Activated CD4-positive, alpha-beta T cell treated with anti-CD3 and anti-CD28 coated beads, Interleukin-2, amount 10 ng/mL, durations not matched to agents 7 days and 5 days (primary cell): ENCODE data around the gene TDRD9. TPM values are rescaled to one million over a fixed set of nuclear protein-coding genes. Genes with fewer than 3 reads are reported as not detected.

ENCODE experiments used
- CTCF ChIA-PET: fragments of 350-600 bp; sonication (Branson Sonifier 250); formaldehyde crosslinking; loops from one replicate; lab custom pipeline; 2021; ENCODE audit warnings: antibody characterized with exemption; lab: Charles Lee
- POLR2A ChIA-PET: fragments of 350-600 bp; sonication (Branson Sonifier 250); formaldehyde crosslinking; loops from one replicate; lab custom pipeline; 2021; ENCODE audit warnings: antibody characterized with exemption; lab: Charles Lee
- DNase-seq: peaks from one replicate; pipeline ENCODE4 v3.0.0-alpha.2; 2020
- H3K27ac Mint-ChIP-seq: one replicate; pipeline ENCODE4 v1.8.0; 2021; ENCODE audit warnings: mild to moderate bottlenecking, moderate library complexity, mixed read lengths
- H3K27me3 Mint-ChIP-seq: one replicate; pipeline ENCODE4 v1.8.0; 2021; ENCODE audit warnings: mixed read lengths
- H3K36me3 Mint-ChIP-seq: one replicate; pipeline ENCODE4 v1.8.0; 2021; ENCODE audit warnings: low read depth, mixed read lengths
- H3K4me1 Mint-ChIP-seq: one replicate; pipeline ENCODE4 v1.8.0; 2021; ENCODE audit warnings: mixed read lengths
- H3K4me3 Mint-ChIP-seq: one replicate; pipeline ENCODE4 v1.8.0; 2021; ENCODE audit warnings: mild to moderate bottlenecking, moderate library complexity, mixed read lengths
- H3K9me3 Mint-ChIP-seq: one replicate; pipeline ENCODE4 v1.8.0; 2021; ENCODE audit warnings: mixed read lengths
- total RNA-seq, 2 experiments: library from RNA; stranded (reverse); gene quantifications; one replicate each; pipeline ENCODE4 v1.2.3, GENCODE V29; 2021

TDRD9 gene
- total RNA-seq, 2 experiments from 2014 or later, result 0.60 to 0.62 TPM

DNA sequence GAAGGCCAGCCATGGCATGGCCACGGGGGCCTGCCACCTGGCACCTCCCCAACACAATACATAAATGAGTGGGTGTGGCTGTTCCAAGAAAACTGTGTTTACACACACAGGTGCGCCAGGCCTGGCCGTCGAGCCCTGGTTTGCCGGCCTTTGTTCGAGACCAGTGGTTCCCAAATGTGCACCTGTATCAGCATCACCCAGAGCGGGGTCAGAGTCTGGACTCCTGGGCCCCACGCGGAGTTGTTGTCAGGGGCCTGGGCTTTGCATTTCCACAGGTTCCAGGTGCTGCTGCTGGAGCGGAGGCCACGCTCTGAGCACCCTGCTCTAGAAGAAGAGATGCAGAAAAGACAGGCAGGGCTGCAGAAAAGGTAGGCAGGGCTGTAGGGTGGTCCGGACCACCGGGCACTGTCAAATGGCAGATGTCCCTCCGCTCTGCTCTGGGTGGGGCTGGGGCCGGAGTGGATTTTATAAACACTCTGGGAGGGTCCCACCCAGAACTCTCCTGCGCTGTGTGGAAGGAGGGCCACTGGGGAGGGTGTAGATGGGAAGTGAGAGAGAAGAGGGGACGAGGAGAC, 153.1 kb downstream of the TDRD9 start:
- Mint-ChIP-seq H3K4me1 (peaks cover 13% of the 10 kb centered on the region), H3K27ac (no peak overlapping the region), H3K27me3 (peaks cover 7% of the 10 kb centered on the region), H3K36me3 (no peaks in the 10 kb centered on the region), H3K9me3 (no peaks in the 10 kb centered on the region), H3K4me3 (no peak overlapping the region)
- ChIA-PET POLR2A (no interaction called here), CTCF (no interaction called here)
- DNase-seq, result no peak

DNA sequence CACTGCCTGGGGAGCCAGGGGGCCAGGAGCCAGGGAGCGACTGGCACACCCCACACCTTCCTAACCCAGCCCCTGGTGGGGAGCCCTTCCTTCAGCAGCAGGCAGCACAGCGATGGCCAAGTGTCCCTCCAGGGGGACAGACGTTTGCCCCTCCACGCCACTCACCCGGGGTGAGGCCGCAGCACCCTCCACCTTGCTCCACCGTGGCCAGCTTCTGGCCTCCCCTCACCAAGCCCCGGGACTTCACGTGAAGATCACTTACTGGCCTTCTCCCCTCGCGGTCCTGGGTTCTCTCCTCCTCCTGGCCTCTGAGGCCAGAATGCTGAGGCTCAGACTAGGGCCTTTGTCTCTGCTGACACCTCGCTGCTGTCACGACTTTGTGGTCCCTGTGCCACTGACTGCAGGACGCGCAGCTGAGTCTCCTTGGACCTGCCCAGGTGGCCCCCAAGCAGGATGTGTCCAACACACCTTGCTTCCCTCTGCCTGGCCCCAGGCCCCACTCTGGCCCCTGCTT, 153.8 kb downstream of the TDRD9 start:
- H3K27me3 Mint-ChIP-seq, result peaks cover 7% of the 10 kb centered on the region
- POLR2A ChIA-PET, result no interaction called here
- no peak overlapping the region for H3K27ac Mint-ChIP-seq
- no peak overlapping the region for H3K4me3 Mint-ChIP-seq
- peaks cover 7% of the 10 kb centered on the region for H3K4me1 Mint-ChIP-seq
- CTCF ChIA-PET, result no interaction called here
- H3K36me3 Mint-ChIP-seq, result no peaks in the 10 kb centered on the region
- DNase-seq, result no peak
- no peaks in the 10 kb centered on the region for H3K9me3 Mint-ChIP-seq

DNA sequence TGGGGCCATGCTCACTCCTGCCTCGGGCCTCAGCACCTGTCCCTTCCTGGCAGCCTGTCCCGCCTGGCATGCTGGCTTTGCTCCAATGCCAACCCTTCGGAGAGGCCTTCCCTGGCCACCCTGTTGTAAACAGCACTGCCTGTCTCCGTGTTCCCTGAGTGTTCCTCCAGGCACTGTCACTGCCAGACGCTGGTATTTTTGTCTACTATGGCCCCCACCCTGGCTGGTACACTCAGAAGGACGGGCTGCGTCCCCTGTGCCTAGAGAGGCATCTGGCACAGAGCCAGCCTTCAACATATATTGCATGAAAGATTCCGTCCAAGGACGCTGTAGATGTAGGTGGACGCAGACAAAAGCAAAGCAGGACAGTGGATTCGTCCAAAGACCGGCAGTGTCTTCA, 154.6 kb downstream of the TDRD9 start:
- ChIA-PET POLR2A (no interaction called here), CTCF (no interaction called here)
- H3K36me3 Mint-ChIP-seq, result no peaks in the 10 kb centered on the region
- H3K9me3 Mint-ChIP-seq, result no peaks in the 10 kb centered on the region
- peaks cover 5% of the 10 kb centered on the region for H3K4me1 Mint-ChIP-seq
- peaks cover 7% of the 10 kb centered on the region for H3K27me3 Mint-ChIP-seq
- no peak for DNase-seq
- H3K27ac Mint-ChIP-seq, result no peak overlapping the region
- no peak overlapping the region for H3K4me3 Mint-ChIP-seq

DNA sequence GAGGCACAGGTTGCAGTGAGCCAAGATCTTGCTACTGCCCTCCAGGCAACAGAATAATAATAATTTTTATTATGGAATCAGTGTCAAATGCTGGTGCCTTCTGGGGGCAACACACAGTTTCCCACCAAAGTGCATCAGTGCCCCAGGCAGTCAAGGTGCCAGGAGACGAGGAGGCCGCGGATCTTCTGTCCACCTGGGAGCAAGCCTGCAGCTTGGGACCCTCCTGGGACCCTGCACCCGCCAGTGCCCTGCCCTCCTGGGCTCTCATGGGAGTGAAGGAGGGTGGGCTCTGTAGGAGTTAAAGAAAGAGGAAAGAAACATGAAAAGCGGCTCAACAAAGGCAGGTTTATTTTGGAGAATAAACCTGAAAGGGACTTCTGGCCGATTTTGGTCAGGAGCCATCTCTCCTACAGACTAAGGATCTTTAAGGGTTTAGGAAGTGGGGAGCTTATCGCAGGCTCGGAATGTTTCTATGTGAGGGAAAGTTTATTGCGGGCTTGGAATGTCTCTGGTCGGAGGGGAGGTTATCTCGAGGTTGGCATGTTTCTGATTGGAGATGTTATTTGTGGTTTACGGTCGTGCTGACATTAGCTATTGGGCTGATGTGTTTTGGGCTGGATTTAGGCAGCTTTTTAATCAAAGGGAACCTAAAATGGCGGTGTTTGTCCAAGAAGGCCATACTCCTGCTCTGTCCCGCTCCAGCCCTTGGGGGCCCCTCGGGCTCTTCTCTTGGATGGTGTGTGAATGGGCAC, 156.2 kb downstream of the TDRD9 start:
- H3K4me3 Mint-ChIP-seq, result no peak overlapping the region
- no peaks in the 10 kb centered on the region for H3K9me3 Mint-ChIP-seq
- no peaks in the 10 kb centered on the region for H3K4me1 Mint-ChIP-seq
- ChIA-PET CTCF (no interaction called here), POLR2A (no interaction called here)
- no peak overlapping the region for H3K27ac Mint-ChIP-seq
- no peaks in the 10 kb centered on the region for H3K36me3 Mint-ChIP-seq
- peaks cover 7% of the 10 kb centered on the region for H3K27me3 Mint-ChIP-seq
- DNase-seq, result no peak

DNA sequence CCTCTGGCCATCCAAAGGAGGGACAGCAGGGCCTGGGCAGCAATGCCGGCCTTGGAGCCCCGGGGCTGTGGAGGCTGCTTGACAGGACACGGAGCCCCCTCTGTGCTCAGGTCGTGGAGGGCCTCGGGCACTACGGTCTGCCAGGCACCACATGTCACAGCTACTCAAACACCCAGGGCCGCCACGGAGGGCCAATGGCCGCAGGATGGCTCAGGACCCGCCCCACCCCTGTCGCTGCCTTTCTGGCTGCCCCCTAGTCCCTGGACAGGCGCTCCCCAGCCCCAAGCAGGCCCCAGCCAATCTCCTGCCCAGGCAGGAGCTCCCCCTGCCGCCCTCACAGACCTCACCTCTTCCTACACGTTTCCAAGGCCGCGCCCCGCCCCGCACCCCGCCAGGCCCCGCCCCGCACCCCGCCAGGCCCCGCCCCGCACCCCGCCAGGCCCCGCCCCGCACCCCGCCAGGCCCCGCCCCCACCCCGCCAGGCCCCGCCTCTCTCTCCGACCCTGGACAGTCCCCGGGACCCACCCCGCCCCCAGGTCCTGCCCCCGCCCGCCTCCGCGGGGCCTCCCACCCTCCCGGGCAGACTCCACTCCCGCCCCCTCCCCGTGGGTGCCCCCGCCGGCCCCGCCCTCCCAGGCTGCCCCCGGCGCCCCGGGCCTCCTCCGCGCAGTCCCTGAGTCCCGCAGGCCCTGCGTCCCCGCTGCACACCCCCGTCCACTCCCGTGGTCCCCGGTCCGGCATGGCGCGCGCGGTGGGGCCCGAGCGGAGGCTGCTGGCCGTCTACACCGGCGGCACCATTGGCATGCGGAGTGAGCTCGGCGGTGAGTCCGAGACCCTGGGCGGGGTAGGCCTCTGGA, 157.0 kb downstream of the TDRD9 start, which contains the start of gene ASPG:
ASPG (plus strand) TSS at position 669 of the 857 bp plus-strand sequence; CDS start at position 740, 71 bp downstream.
- CTCF ChIA-PET, result no interaction called here
- H3K27ac Mint-ChIP-seq, result no peak within 1 kb of the TSS
- H3K36me3 Mint-ChIP-seq, result no peaks in the 10 kb centered on the region
- DNase-seq, result no peak
- peaks cover 7% of the 10 kb centered on the region for H3K27me3 Mint-ChIP-seq
- H3K4me3 Mint-ChIP-seq, result no peak within 1 kb of the TSS
- POLR2A ChIA-PET, result no interaction called here
- no peaks in the 10 kb centered on the region for H3K9me3 Mint-ChIP-seq
- no peaks in the 10 kb centered on the region for H3K4me1 Mint-ChIP-seq

DNA sequence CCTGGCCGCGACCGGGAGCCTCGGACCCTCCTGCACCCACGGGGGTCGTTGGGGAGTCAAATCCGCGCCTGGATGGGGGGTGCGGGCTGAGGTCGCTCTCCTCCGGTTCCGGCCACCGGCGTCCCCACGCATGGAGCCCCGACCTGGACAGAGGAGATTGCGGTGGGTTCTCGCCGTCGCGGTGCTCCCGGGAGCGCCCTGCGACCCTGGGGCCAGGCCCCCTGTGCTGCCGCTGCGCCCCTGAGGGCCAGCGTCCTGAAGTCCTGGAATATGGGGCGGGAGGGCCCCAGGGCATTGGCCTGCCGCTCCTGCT, 157.6 kb downstream of the TDRD9 start:
- Mint-ChIP-seq H3K36me3 (no peaks in the 10 kb centered on the region), H3K27ac (no peak overlapping the region), H3K9me3 (no peaks in the 10 kb centered on the region), H3K4me3 (no peak overlapping the region), H3K27me3 (peaks cover 7% of the 10 kb centered on the region), H3K4me1 (no peaks in the 10 kb centered on the region)
- ChIA-PET POLR2A (no interaction called here), CTCF (no interaction called here)
- no peak for DNase-seq

DNA sequence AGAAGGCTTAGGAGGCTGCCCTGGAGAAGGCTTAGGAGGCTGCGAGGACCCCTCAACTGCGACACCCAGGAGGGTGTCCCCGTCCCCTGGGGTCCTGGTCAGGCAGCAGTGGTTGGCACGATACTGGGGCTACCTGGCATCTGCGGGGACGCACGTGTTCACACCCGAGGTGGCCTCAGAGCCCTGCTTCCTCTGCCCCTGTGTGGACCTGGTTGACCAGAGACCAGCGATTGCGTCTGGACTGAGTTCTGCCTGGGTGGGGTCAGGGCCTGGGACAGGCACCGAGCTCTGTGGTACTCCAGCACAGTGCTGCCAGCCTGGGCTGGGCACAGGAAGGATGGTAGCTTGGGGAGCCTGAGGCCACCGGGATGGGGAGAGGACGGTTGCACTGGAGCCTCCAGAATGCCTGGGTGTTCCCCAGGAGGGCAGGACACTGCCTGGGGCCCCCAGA, 158.0 kb downstream of the TDRD9 start:
- POLR2A ChIA-PET, result no interaction called here
- CTCF ChIA-PET, result no interaction called here
- Mint-ChIP-seq H3K36me3 (no peaks in the 10 kb centered on the region), H3K27ac (no peak overlapping the region), H3K4me1 (no peaks in the 10 kb centered on the region), H3K9me3 (no peaks in the 10 kb centered on the region), H3K4me3 (no peak overlapping the region), H3K27me3 (peaks cover 7% of the 10 kb centered on the region)
- DNase-seq, result no peak

DNA sequence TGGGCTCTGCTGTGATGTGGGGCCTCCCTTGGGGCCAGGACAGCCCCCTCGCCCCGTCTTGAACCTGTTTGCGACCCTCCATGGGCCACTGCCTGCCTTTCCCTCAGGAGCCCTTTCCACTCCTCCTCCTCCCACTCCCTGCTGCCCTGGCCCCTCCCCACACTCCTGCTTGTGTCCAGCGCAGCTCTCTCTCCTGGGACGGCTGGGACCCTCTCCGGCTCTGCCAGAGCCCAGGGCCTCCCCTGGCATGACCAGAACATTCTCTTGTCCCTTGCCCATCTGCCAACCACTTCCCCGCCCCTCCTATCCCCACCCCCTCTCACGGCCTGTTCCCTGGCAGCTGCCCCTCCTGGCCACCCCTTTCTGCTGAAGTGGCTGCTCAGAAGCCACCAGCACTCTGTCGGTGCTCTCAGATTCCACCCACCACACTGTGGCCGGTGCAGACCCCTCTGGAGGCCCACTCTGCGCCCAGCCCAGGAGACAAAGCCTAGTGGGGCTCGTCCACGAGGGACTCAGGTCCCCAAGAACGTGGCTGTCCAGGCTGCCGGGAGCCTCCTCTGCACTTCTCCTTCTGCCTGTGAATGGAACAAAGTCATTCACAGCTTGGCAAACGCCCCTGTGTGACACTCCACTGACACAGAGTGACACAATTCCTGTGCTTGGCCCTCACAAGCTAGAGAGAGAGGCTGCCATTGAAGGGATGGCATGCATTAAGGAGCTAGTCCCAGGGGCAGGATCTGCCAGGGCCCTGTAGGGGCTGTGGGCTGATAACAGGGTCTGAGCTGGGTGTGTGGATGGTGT, 158.6 kb downstream of the TDRD9 start:
- Mint-ChIP-seq H3K4me3 (no peak overlapping the region), H3K4me1 (no peaks in the 10 kb centered on the region), H3K27ac (no peak overlapping the region), H3K27me3 (peaks cover 7% of the 10 kb centered on the region), H3K9me3 (no peaks in the 10 kb centered on the region), H3K36me3 (no peaks in the 10 kb centered on the region)
- POLR2A ChIA-PET, result no interaction called here
- no peak for DNase-seq
- CTCF ChIA-PET, result interaction anchor here (3.9 kb wide), 1 partner anchor 9 kb away, joined by 11 read pairs; no protein-coding TSS in a partner anchor

DNA sequence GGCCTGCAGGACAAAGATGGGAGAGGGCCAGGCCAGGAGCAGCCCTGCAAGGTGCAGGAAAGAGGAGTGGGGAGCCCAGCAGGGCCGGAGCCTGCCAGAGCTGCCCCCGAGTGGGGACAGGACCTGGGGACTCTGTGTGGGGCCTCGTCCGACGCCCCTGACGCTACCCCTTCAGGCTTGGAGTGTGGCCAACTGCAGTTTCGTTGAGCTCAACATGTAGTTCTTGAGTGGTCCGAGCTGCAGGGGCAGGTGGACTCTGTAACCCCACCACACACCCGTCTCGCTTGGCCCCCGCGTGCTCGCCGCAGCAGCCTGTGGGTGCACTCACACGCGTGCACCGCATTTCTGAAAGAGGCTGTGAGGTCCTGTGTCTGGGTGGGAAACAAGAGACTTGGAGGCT, 159.2 kb downstream of the TDRD9 start:
- Mint-ChIP-seq H3K4me3 (no peak overlapping the region), H3K27me3 (peaks cover 7% of the 10 kb centered on the region), H3K4me1 (no peaks in the 10 kb centered on the region), H3K36me3 (no peaks in the 10 kb centered on the region), H3K27ac (no peak overlapping the region), H3K9me3 (no peaks in the 10 kb centered on the region)
- POLR2A ChIA-PET, result no interaction called here
- no peak for DNase-seq
- CTCF ChIA-PET, result interaction anchor here (3.9 kb wide), 1 partner anchor 9 kb away, joined by 11 read pairs; no protein-coding TSS in a partner anchor

DNA sequence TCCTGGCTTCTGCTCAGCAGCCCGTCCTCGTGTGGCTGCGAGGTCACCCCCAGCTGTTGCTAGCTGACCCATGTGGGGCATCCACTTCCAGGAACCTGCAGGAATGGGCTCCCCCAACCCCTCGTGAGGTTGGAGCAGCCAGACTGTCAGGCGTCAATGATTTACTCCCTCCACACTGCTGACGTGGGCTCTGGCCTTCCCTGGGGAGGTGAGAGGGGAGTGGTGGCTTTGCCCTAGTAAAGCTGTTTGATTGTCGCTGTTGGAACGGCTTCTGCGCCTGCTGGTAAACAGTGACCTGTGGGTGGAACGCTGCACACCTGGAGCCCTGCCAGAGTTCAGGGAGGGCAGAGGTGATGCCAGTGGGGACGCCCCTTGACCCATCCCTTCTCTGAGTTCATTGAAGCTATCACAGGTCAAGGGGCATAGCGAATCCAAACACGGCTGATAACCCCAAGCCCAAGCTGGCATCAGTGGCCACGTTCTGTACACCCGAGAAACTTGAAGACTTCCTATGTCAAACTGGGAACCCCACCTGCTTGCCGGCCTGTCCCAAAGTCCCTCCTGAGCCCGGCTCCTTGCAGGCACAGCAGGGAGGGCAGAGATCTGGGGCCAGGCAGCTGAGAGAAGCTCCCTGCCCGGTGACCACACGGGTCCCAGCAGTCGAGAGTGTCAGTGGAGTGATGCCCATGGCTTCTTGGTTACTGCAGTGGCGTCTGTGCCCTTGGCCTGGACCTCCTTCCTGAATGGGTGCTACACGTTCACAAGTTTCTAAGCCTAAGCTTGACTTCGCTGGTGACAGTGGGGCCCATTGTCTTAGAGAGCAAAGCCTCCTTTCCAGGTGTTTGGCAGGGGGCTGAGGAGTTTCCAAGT, 160.0 kb downstream of the TDRD9 start:
- POLR2A ChIA-PET, result no interaction called here
- H3K36me3 Mint-ChIP-seq, result no peaks in the 10 kb centered on the region
- H3K27me3 Mint-ChIP-seq, result peaks cover 7% of the 10 kb centered on the region
- no peak overlapping the region for H3K4me3 Mint-ChIP-seq
- H3K9me3 Mint-ChIP-seq, result no peaks in the 10 kb centered on the region
- H3K27ac Mint-ChIP-seq, result no peak overlapping the region
- no peaks in the 10 kb centered on the region for H3K4me1 Mint-ChIP-seq
- DNase-seq, result no peak
- CTCF ChIA-PET, result interaction anchor here (3.9 kb wide), 1 partner anchor 10 kb away, joined by 11 read pairs; no protein-coding TSS in a partner anchor

DNA sequence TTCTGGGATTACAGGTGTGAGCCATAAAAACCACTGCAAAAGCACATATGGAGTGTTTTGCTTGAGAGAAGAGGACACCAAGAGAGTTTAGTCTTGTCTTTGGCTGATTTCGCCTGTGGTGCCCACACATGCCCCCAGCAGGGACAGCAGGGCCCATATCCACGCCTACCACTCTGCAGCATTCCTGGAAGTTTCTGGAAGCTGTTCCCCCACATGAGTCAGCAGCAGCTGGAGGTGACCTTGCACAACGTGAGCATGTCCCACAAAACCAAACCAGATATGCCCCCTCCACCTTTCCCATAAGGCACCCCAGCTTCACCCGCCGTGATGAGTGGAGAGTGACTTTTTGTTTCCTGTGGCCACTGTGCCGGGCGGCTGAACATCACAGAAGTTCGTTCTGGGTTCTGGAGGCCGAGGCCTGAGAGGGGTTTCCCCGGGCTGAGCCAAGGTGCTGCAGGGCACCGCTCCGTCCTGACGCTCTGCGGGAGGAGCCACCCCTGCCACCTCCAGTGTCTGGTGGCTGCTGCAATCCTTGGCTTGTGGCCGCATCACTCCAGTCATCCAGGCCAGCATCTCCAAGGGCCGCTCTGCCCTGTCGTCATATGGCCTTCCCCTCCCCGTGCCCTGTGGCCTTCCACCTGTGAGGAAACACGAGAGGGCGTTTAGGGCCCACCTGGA, 162.0 kb downstream of the TDRD9 start:
- Mint-ChIP-seq H3K27ac (no peak overlapping the region), H3K36me3 (no peaks in the 10 kb centered on the region), H3K9me3 (no peaks in the 10 kb centered on the region), H3K27me3 (peaks cover 2% of the 10 kb centered on the region), H3K4me3 (no peak overlapping the region), H3K4me1 (peaks cover 3% of the 10 kb centered on the region)
- DNase-seq, result no peak
- CTCF ChIA-PET, result interaction anchor here (3.9 kb wide), 1 partner anchor 12 kb away, joined by 11 read pairs; no protein-coding TSS in a partner anchor
- POLR2A ChIA-PET, result no interaction called here
